Common myeloid progenitor, CD34-positive (primary cell): ENCODE measurements around the gene FAM32A.

Source experiments
- CTCF ChIA-PET: fragments of 350-600 bp; sonication (Branson Sonifier 250); formaldehyde crosslinking; loops from one replicate; lab custom pipeline; 2021; ENCODE audit warnings: antibody characterized with exemption; lab: Charles Lee
- POLR2A ChIA-PET: fragments of 350-600 bp; sonication (Branson Sonifier 250); formaldehyde crosslinking; loops from one replicate; lab custom pipeline; 2021; ENCODE audit warnings: antibody characterized with exemption; lab: Charles Lee
- DNase-seq, 3 donors: peaks; one replicate each; pipeline versions ENCODE4 v3.0.0 to v3.0.0-alpha.2; 2013
- H3K27ac ChIP-seq, 2 experiments: 1 replicate in 1 of 2; 2 replicates in 1 of 2; pipeline ENCODE4 v1.7.0; 2013; ENCODE audit warnings: inconsistent platforms in 2 of 2, low read length in 2 of 2, mild to moderate bottlenecking in 2 of 2, low read depth in 1 of 2, moderate library complexity in 1 of 2; ENCODE audit not compliant: severe bottlenecking in 2 of 2, insufficient read depth in 1 of 2, poor library complexity in 1 of 2
- H3K27me3 ChIP-seq, 5 experiments: replicated peaks in 2 of 5; 1 replicate in 3 of 5; 2 replicates in 2 of 5; pipeline versions ENCODE4 v1.6.1 to v1.7.0; 2013; ENCODE audit warnings: low read length in 4 of 5, mild to moderate bottlenecking in 2 of 5, moderate library complexity in 2 of 5, inconsistent platforms in 1 of 5; ENCODE audit not compliant: insufficient read depth in 5 of 5, control insufficient read depth in 4 of 5
- H3K36me3 ChIP-seq, 4 experiments: 1 replicate in 2 of 4; 2 replicates in 2 of 4; pipeline versions ENCODE4 v1.6.1 to v1.7.0; 2013; ENCODE audit warnings: low read length in 3 of 4, control low read depth in 1 of 4, mild to moderate bottlenecking in 1 of 4; ENCODE audit not compliant: control insufficient read depth in 4 of 4, insufficient read depth in 4 of 4
- H3K4me1 ChIP-seq, 4 experiments: 1 replicate in 3 of 4; 2 replicates in 1 of 4; pipeline versions ENCODE4 v1.6.1 to v1.7.1; 2013; ENCODE audit warnings: low read length in 3 of 4, mild to moderate bottlenecking in 3 of 4, control low read depth in 1 of 4, inconsistent platforms in 1 of 4, moderate library complexity in 1 of 4; ENCODE audit not compliant: control insufficient read depth in 4 of 4, insufficient read depth in 4 of 4; ENCODE audit errors: control extremely low read depth in 1 of 4
- H3K4me3 ChIP-seq, 7 experiments: 1 replicate in 4 of 7; 2 replicates in 3 of 7; pipeline versions ENCODE4 v1.5.1 to v1.7.0; 2013; ENCODE audit warnings: mild to moderate bottlenecking in 7 of 7, low read length in 6 of 7, moderate library complexity in 6 of 7, inconsistent platforms in 2 of 7, low read depth in 2 of 7, control low read depth in 1 of 7; ENCODE audit not compliant: insufficient read depth in 4 of 7, control insufficient read depth in 1 of 7; ENCODE audit errors: extremely low read depth in 1 of 7
- H3K9me3 ChIP-seq, 5 experiments: 1 replicate in 4 of 5; 2 replicates in 1 of 5; pipeline versions ENCODE4 v1.6.1 to v1.7.1; 2013; ENCODE audit warnings: low read length in 4 of 5, mild to moderate bottlenecking in 2 of 5, inconsistent platforms in 1 of 5, low read depth in 1 of 5, moderate library complexity in 1 of 5; ENCODE audit not compliant: control insufficient read depth in 4 of 5, insufficient read depth in 2 of 5; ENCODE audit errors: control extremely low read depth in 1 of 5
- WGBS: methylation state at CpG from one replicate; pipeline ENCODE4 v1.1.5; 2013; ENCODE audit not compliant: insufficient coverage; 5-methylcytosine and 5-hydroxymethylcytosine counted together

The FAM32A gene

GRCh38 chr19:16222806-16223205 is 37.6 kb downstream of the FAM32A start:
- CTCF ChIA-PET = interaction anchor here (1.0 to 1.9 kb wide), 2 partner anchors 25 to 160 kb away, joined by 3 to 4 read pairs; no protein-coding TSS in a partner anchor
- Histone ChIP-seq H3K27me3 (no peaks in the 10 kb centered on the region), H3K36me3 (peaks cover 22 to 92% (median 61%) of the 10 kb centered on the region in 4 experiments), H3K27ac (no peak overlapping the region), H3K4me1 (no peaks in the 10 kb centered on the region), H3K9me3 (peaks cover 7 to 35% (median 25%) of the 10 kb centered on the region in 5 experiments), H3K4me3 (peak overlapping the region in 1 of 7 experiments; percentile 3)
- no CpG with 5 or more reads among the region's 3 CpGs for WGBS
- no peak for DNase-seq
- POLR2A ChIA-PET = no interaction called here

GRCh38 chr19:16223746-16224145 is 38.5 kb downstream of the FAM32A start:
- ChIA-PET POLR2A (no interaction called here), CTCF (no interaction called here)
- 94% methylated on average over 15 of the region's 15 CpGs for WGBS

GRCh38 chr19:16224293-16225045 is 39.3 kb downstream of the FAM32A start:
- Histone ChIP-seq H3K4me3 (no peak overlapping the region), H3K4me1 (no peaks in the 10 kb centered on the region), H3K9me3 (peaks cover 7 to 31% (median 24%) of the 10 kb centered on the region in 5 experiments), H3K27ac (no peak overlapping the region), H3K36me3 (peaks cover 19 to 94% (median 68%) of the 10 kb centered on the region in 4 experiments), H3K27me3 (no peaks in the 10 kb centered on the region)
- ChIA-PET POLR2A (interaction anchor here (1.2 kb wide), 1 partner anchor 18 kb away, joined by 4 read pairs; no protein-coding TSS in a partner anchor), CTCF (interaction anchor here (0.5 kb wide), 1 partner anchor 267 kb away, joined by 3 read pairs; no protein-coding TSS in a partner anchor)
- no peak for DNase-seq
- 97% methylated on average over 28 of the region's 32 CpGs for WGBS

More at GRCh38 chr19:16223746-16224145, 38.5 kb downstream of the FAM32A start:
- Histone ChIP-seq H3K4me1 (no peaks in the 10 kb centered on the region), H3K36me3 (peaks cover 22 to 92% (median 62%) of the 10 kb centered on the region in 4 experiments), H3K27me3 (no peaks in the 10 kb centered on the region), H3K27ac (no peak overlapping the region), H3K4me3 (no peak overlapping the region), H3K9me3 (peaks cover 7 to 33% (median 25%) of the 10 kb centered on the region in 5 experiments)
- no peak for DNase-seq

GRCh38 chr19:16225279-16226183 is 40.3 kb downstream of the FAM32A start:
- H3K27me3 ChIP-seq = no peaks in the 10 kb centered on the region
- H3K9me3 ChIP-seq = peaks cover 2 to 21% (median 16%) of the 10 kb centered on the region in 5 experiments
- no peak for DNase-seq
- H3K36me3 ChIP-seq = peaks cover 18 to 93% (median 66%) of the 10 kb centered on the region in 4 experiments
- CTCF ChIA-PET = no interaction called here
- peaks cover 0 to 2% (median 0%) of the 10 kb centered on the region in 4 experiments for H3K4me1 ChIP-seq
- H3K4me3 ChIP-seq = no peak overlapping the region
- POLR2A ChIA-PET = interaction anchor here (1.2 kb wide), 1 partner anchor 19 kb away, joined by 4 read pairs; no protein-coding TSS in a partner anchor
- WGBS = 97% methylated on average over 18 of the region's 21 CpGs
- H3K27ac ChIP-seq = no peak overlapping the region

- Histone ChIP-seq H3K4me3 (no peak overlapping the region), H3K9me3 (peaks cover 2 to 14% (median 10%) of the 10 kb centered on the region in 5 experiments), H3K4me1 (peaks cover 0 to 2% (median 0%) of the 10 kb centered on the region in 4 experiments), H3K36me3 (peaks cover 20 to 93% (median 64%) of the 10 kb centered on the region in 4 experiments), H3K27me3 (no peaks in the 10 kb centered on the region), H3K27ac (no peak overlapping the region)
- ChIA-PET POLR2A (no interaction called here), CTCF (no interaction called here)
- no peak for DNase-seq
- WGBS = 97% methylated on average over 16 of the region's 16 CpGs
Measured at GRCh38 chr19:16226184-16226591, 41.0 kb downstream of the FAM32A start.

GRCh38 chr19:16226878-16227836 is 41.9 kb downstream of the FAM32A start:
- Histone ChIP-seq H3K27ac (no peak overlapping the region), H3K9me3 (peaks cover 0 to 6% (median 6%) of the 10 kb centered on the region in 5 experiments), H3K4me1 (peaks cover 0 to 2% (median 0%) of the 10 kb centered on the region in 4 experiments), H3K4me3 (no peak overlapping the region), H3K36me3 (peaks cover 20 to 93% (median 64%) of the 10 kb centered on the region in 4 experiments), H3K27me3 (no peaks in the 10 kb centered on the region)
- POLR2A ChIA-PET = no interaction called here
- WGBS = 93% methylated on average over 29 of the region's 33 CpGs
- DNase-seq = no peak
- CTCF ChIA-PET = interaction anchor here (1.7 kb wide), 1 partner anchor 11 kb away, joined by 3 read pairs; no protein-coding TSS in a partner anchor
